NCI-H1048 (cell line): ENCODE results near the gene FADS6.

Experiments used
- DNase-seq: peaks from one replicate; lab custom pipeline; 2025; lab: John Stamatoyannopoulos, UW

Gene FADS6

GRCh38 chr17:74831444-74832146, 61.8 kb downstream of the FADS6 start:
- DNase-seq = no peak

- no peak for DNase-seq
These were observed 62.6 kb downstream of the FADS6 start for GRCh38 chr17:74830861-74831260.

- DNase-seq = no peak
These were observed 65.6 kb downstream of the FADS6 start for GRCh38 chr17:74827800-74828199.
